ENCODE results near the gene MN1.
"Not testable (repeated sequence)": the region's sequence is repeated elsewhere in the genome, so short reads cannot be mapped to it uniquely, and the experiment has no call there.

DNA sequence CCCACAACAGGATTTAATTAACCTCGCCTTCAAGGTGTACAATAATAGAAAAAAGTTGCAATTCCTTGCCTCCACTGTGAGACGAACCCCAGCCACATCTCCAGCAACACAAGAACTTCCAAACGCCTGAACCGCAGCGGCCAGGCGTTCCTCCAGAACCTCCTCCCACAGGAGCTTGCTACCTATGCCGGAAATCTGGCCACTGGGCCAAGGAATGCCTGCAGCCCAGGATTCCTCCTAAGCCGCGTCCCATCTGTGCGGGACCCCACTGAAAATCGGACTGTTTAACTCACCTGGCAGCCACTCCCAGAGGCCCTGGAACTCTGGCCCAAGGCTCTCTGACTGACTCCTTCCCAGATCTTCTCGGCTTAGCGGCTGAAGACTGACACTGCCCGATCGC, 57.5 kb downstream of the MN1 start:
- TF ChIP-seq, protein P1, sequence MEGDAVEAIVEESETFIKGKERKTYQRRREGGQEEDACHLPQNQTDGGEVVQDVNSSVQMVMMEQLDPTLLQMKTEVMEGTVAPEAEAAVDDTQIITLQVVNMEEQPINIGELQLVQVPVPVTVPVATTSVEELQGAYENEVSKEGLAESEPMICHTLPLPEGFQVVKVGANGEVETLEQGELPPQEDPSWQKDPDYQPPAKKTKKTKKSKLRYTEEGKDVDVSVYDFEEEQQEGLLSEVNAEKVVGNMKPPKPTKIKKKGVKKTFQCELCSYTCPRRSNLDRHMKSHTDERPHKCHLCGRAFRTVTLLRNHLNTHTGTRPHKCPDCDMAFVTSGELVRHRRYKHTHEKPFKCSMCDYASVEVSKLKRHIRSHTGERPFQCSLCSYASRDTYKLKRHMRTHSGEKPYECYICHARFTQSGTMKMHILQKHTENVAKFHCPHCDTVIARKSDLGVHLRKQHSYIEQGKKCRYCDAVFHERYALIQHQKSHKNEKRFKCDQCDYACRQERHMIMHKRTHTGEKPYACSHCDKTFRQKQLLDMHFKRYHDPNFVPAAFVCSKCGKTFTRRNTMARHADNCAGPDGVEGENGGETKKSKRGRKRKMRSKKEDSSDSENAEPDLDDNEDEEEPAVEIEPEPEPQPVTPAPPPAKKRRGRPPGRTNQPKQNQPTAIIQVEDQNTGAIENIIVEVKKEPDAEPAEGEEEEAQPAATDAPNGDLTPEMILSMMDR (conservative IDR thresholded peaks at IDR 0.05 in 1 of 2, IDR thresholded peaks at IDR 0.05 in 1 of 2; ENCODE audit: low read depth in 1 of 2, low read length in 2 of 2): not testable (repeated sequence)
- TF ChIP-seq EZH2 (IDR thresholded peaks at IDR 0.05; ENCODE audit: low read length, missing control alignments): not testable (repeated sequence)
